ENCODE data around the gene FCN2. TPM values are rescaled to one million over a fixed set of nuclear protein-coding genes. Genes with fewer than 3 reads are reported as not detected.

FCN2 gene
- total RNA-seq, 2 donors from 2014 or later: not detected

Small RNA genes within 50 kb of the gene (microRNA-seq; reads per million reads assigned to microRNA genes)
- gene MIR3689A (0 reads per million in 2 donors), gene MIR3689B (0 reads per million in 2 donors), gene MIR3689C (0 reads per million in 2 donors), gene MIR3689D1 (0 reads per million in 2 donors), gene MIR3689D2 (0 reads per million in 2 donors), gene MIR3689E (0 reads per million in 2 donors), gene MIR3689F (0 reads per million in 2 donors)

Other genes with a start within 250 kb of the FCN2 start
- 10 to 100 TPM in 1 of 2 donors, 1 to 10 TPM in 1; 5.3 to 17.8 TPM for gene COL5A1, start 239.0 kb upstream of the FCN2 start, total RNA-seq
- under 1 TPM; 0.92 to 0.95 TPM for gene FCN1, start 37.1 kb downstream of the FCN2 start, total RNA-seq
- 1 to 10 TPM; 6.0 to 7.8 TPM for gene OLFM1, start 206.9 kb downstream of the FCN2 start, total RNA-seq

Measured in left colon (tissue), 2 donors.